ENCODE data around the gene TRIM60.
"Not testable (repeated sequence)": the region's sequence is repeated elsewhere in the genome, so short reads cannot be mapped to it uniquely, and the experiment has no call there.

The TRIM60 gene

GRCh38 chr4:165031436-165032211 is at the start of gene TRIM60:
TRIM60 (plus strand) TSS chr4:165031999; CDS start chr4:165040073, 8,074 bp downstream.
- DNase-seq, result no peak

- DNase-seq, result no peak
These were observed 42.3 kb upstream of the TRIM60 start for GRCh38 chr4:164989471-164989870.

- not testable (repeated sequence) for DNase-seq
These were observed 41.0 kb upstream of the TRIM60 start for GRCh38 chr4:164990786-164991185.

GRCh38 chr4:164996123-164996522 is 35.7 kb upstream of the TRIM60 start:
- DNase-seq, result not testable (repeated sequence)

- DNase-seq, result no peak
These were observed 34.5 kb upstream of the TRIM60 start for GRCh38 chr4:164997324-164997723.

GRCh38 chr4:164997941-164998340 is 33.9 kb upstream of the TRIM60 start:
- DNase-seq, result no peak

- DNase-seq, result not testable (repeated sequence)
These were observed 33.2 kb upstream of the TRIM60 start for GRCh38 chr4:164998526-164999080.

- not testable (repeated sequence) for DNase-seq
These were observed 29.8 kb upstream of the TRIM60 start for GRCh38 chr4:165001957-165002356.

GRCh38 chr4:165005352-165005925 is 26.4 kb upstream of the TRIM60 start:
- no peak for DNase-seq

GRCh38 chr4:165006456-165006855 is 25.3 kb upstream of the TRIM60 start:
- DNase-seq, result no peak

- DNase-seq, result no peak
These were observed 24.9 kb upstream of the TRIM60 start for GRCh38 chr4:165006886-165007285.

- DNase-seq, result no peak
These were observed 22.1 kb upstream of the TRIM60 start for GRCh38 chr4:165009493-165010227.

- no peak for DNase-seq
These were observed 21.3 kb upstream of the TRIM60 start for GRCh38 chr4:165010487-165010886.

- no peak for DNase-seq
These were observed 20.8 kb upstream of the TRIM60 start for GRCh38 chr4:165010991-165011390.

GRCh38 chr4:165011403-165011802 is 20.4 kb upstream of the TRIM60 start:
- no peak for DNase-seq

- DNase-seq, result no peak
These were observed 18.1 kb upstream of the TRIM60 start for GRCh38 chr4:165013691-165014090.

- DNase-seq, result no peak
These were observed 14.8 kb upstream of the TRIM60 start for GRCh38 chr4:165016971-165017370.

- not testable (repeated sequence) for DNase-seq
These were observed 11.8 kb upstream of the TRIM60 start for GRCh38 chr4:165019995-165020394.

- DNase-seq, result not testable (repeated sequence)
These were observed 6.0 kb upstream of the TRIM60 start for GRCh38 chr4:165025782-165026181.

- no peak for DNase-seq
These were observed 3.9 kb upstream of the TRIM60 start for GRCh38 chr4:165027762-165028402.

- DNase-seq, result no peak
These were observed 16.4 kb downstream of the TRIM60 start for GRCh38 chr4:165048170-165048569.

- DNase-seq, result no peak
These were observed 20.8 kb downstream of the TRIM60 start for GRCh38 chr4:165052627-165053026.

- DNase-seq, result no peak
These were observed 21.8 kb downstream of the TRIM60 start, which contains the start of gene TRIM75 for GRCh38 chr4:165053645-165054044. TRIM75 (plus strand) TSS chr4:165053866; CDS start chr4:165059148, 5,282 bp downstream.
